Activated T-cell treated with anti-CD3 and anti-CD28 coated beads, Interleukin-2, amount 50 U/mL, for 1 hour (primary cell): ENCODE results near the gene BMP7.
"Not testable (repeated sequence)": the region's sequence is repeated elsewhere in the genome, so short reads cannot be mapped to it uniquely, and the experiment has no call there.

Experiments used
- DNase-seq: peaks from one replicate; pipeline ENCODE4 v3.0.0-alpha.2; 2020

The BMP7 gene

DNA sequence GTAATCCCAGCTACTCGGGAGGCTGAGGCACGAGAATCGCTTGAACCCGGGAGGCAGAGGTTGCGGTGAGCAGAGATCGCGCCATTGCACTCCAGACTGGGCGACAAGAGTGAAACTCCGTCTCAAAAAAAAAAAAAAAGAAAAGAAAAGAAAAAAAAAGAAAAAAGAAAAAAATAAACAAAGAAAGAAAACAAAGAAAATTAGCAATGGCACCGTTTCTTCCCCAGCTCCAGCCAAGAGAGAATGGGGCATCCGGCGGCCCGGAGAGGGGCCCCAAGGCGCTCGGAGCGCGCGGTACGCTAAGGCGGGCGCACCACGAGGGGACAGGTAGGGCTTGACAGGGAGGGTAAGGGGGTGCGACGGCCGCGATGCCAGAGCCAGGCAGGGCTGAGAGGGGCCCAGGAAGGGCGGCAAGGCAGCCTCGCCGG is 1.5 kb downstream of the BMP7 start:
- DNase-seq: not testable (repeated sequence)

DNA sequence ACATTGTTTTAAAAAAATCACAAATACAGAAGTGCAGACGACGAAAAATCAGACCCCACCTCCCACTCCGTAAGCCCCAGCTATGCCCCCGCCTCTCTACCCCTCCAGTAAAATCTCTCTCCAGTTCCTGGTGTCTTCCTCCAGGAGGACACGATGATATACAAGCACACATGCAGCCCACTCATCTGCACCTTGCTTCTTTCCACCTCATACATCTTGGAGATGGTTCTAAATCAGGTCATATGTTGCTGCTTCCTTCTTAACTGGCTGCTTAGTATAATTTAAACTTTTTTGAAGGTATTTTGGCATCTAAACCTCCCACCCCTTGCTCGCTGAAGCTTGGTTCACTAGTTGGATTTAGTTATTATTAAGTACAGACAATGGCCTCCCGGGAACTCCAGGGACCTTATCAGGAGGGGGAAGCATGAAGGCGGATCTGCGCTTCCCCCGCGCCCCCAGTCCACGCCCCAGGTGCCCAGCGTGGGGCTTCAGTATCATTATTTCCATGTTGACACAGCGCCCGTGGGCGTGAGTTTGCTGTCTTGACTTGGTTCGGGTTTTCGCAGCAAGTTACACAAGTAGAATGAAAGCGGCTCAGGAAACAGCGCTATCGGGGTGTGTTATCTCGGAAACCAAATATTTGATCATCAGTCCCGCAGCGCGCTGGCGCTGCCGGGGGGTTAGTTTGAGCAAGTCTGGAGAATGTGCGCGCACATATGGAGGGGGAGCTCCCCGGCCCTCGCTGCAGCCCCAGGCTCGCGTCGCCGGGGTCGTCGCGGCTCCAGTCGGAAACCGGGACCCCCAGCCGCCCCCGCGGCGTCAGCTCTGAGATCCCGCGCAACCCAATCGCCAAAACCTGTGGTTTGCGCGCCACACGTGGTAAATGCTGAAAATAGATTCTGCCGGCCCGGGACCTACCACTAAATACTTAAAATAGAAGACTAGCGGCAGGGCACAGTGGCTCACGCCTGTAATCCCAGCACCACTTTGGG is 2.3 kb downstream of the BMP7 start:
- DNase-seq: no peak

DNA sequence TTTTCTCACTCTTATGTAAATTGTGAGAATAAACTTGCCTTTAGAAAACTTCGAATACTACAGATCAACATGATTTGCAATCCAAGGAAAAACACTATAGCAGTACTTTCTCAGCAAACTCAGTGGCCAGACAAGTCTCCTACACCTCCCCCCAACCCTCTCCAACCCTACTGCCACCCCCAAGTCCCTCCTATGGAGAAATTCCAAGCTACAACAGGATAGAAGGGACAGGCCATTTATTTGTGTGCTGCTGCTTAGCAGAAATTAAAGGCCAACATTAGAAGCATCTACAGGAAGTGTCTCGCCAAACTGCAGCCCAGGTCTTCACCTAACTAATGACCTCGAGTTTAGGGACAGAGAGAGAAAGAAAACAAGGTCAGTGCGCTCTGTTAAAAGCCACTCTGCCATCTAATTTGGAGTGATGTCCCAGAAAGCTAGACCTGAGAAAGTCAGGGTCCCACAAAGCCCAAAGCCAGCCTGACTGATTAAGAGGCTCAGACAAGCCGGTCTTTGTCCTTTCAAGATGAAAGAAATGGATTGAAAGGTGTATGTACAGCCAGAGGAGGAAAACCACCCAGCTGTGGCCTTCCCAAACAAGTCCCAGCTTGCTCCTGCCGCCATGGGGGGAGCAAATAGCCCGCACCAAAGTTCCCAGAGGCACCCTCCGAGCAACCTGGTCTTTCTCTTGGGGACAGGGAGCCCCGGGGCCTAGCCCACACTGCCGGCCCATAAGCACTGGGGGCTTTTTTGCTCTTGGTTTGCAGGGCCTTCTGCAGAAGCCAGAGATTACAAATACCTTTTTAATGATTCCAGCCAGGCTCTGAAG is 3.4 kb downstream of the BMP7 start:
- no peak for DNase-seq

DNA sequence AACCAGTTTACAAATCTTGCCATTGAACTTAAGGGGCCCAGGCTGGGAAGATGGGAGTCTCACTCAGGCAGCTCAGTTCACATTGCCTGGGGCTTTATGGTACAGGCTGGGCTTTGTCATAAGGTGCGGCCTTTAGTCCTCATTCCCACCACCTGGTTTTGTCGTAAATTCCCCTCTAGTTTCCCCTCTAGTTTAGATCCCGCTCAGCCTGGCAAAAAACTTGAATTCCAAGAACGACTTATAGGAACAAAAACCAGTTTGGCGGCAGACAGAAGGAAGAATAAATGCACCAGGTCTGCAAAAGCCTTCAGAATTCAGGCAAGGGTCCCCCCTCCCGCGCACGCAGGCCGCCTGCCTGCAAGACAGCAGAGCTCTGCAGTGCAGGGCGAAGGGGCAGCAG is 4.1 kb downstream of the BMP7 start:
- DNase-seq: no peak

DNA sequence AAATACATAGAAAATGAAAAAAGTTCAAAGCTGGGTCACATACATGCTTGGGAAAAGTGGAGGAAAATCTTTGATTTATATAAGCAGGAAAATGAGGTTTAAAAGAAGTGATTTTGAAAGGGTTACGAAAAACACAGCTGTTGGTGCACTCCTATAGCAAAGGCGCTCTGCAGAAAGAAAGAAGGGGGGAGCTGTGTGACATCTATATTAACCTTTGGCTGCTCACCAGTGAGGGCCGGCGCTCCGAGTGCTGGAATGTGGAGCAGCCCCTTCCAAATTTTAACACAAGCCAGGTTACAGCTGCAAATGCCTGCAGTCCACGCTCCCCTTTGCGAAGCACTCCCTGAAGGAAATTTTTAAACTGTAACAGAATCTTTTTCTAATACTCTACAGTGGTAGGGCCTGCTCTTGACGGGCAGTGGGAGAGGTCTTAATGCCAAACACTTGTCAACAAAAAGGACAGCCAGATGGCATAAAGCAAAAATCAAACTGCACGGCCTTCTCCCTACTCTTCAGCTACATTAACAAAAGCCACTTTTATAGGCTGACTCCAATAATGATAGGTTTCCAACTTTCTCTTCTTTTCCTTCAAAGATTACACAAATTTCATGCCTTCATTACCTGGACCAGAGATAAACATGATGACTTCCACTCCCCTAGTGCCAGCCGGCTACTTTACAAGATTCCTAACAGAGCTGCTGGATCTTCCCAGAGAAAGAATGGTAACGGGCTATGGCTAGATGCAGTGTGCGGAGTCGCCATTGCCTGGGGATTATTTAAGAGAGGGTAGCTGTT is 4.8 kb downstream of the BMP7 start:
- no peak for DNase-seq

DNA sequence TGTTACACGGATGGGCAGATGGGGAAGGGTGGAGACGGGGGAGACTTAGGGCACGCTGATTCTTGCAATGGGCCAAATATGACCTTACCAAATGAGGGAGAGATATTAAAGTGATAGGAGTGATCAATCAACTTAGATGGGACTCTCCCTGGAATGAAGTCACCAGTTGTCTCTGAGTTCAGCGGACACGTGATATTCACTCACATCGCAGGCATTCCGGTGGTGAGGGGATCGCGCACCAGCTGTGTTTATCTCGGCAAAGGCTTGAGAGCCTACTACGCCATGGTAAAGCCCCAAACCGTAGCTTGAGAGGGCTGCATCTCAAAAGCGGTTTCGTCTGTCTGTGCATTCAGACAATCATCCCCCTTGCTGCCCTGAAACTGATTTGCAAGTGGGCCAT is 5.5 kb downstream of the BMP7 start:
- DNase-seq: no peak

DNA sequence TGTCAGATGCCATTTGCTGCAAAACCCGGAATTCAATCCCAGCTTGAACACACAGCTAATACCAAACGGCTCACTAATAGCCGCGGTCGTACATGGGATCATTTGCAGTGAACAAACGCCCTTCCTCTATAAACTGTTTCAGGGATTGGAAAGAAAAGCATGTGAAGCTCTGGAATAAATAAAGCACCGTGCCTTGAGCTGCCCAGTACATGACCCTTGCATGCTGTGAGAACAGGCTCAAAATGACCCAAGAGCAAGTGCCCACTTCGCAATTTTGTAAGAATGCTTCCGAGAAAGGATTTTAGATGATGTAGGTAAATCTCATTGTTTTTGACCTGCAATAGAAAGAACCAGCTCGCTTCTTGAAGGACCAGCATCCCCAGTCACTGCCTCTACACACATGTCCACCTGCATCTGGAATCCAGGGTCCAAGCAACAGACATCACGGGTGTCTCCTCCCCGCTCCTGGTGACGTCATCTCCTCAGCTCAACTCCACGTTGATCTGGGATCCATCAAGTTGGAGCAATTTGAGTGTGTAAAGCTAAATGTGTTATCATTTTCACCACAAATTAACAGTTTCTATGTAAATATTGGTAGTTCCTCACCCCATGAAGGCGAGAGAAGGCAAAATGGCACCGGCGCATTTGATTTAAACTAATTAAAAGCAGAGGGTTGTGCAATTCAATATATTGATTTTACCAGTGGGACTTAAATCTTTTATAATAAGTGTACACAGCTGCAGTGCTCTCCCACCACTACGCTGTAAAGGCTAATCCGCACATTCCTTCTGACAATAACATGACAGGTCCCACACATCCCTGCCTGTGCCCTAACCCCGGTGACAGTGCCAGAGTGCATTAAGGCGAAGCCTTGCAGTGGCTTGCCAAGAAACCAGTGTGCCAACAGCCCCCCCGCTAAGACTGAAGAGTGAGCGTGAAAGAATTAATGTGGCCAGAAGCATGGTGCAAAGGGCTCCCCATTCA is 6.2 kb downstream of the BMP7 start:
- no peak for DNase-seq

DNA sequence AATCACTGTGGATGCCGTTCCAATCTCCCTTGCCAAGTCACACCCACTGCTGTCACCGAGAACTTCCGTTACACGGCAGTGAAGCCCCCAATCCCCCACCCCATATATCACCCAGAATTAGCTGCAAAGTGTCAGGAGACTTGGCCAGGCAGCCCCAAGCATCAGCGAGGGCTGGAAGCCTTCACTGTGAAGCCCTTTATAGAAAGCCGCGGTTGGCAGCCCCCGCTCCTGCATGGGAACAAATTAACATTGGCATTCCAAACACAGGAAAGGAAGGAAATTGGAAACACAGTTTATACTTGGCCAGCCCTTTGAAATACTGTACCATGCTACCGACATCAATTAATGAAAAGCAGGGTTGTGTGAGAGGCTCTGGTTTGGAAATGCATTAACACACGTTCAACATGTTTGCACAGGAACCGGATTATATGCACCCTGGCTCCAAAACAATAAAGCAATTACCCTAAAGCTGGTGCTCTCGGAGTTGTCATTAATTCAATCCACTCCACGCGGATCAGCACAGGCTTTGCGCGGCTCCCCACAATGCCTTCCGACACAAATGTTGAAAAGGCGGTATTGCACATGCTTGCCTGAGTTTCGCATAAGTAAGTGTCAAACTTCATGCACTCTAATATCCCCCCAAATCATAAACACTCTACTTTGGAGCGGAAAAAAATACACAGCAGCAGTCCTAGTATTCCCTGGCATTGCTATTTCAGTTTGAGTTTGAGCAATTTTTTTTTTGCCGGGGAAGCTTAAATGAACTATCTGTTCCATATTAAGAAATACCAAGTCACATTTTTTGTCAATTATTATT is 7.1 kb downstream of the BMP7 start:
- DNase-seq: no peak

DNA sequence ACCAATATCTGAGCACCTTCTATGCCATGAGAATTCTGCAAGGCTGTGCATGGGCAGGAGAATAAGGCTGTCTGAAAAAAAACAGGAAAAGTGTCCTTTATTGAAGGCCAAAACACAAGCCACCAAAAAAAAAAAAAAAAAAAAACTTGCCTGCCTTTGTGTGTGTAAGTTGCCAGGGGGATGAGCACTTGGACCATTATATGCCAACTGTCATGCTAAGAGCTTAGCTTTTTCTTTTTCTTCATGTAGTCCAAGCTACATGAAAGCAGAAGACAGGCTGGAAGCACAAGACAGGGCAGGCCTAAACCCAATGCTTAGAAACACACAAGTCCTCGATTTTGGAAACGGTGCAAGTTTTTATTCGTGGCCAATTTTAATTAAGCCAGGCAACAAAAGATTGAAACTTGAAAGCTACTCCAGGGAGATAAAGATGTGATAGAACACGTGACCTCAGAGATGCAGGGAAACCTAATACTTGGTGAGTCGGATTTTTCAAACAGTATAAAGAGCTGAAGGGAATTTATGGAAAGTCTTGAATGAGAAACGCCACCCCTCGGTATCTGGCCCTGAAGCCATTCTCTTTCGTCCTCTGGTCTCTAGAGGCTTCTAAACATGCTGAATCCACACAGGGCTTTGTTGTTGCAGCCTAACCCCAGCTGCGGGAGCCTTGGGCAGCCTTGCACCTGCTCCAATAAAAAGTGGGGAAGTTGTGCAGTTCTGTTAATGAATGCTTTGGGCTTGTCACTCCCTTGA is 8.6 kb downstream of the BMP7 start:
- DNase-seq: no peak

DNA sequence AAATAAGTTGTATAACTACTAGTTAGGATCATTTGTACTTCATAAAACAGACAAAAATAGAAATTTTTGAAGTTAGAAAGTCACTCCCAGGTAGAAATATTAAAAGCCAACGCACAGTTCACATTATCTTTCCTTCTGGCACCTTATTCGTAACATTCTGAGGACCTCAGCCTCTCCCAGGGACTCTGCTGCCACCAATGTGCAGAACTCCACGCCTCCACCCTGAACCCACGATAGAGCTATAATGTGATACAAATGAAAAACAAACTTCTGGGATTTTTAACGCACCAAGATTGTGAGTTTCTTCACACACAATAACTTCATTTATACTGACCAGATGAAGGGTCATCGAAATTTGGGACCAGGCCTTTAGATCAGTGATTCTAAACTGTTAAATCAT is 9.5 kb downstream of the BMP7 start:
- DNase-seq: no peak

DNA sequence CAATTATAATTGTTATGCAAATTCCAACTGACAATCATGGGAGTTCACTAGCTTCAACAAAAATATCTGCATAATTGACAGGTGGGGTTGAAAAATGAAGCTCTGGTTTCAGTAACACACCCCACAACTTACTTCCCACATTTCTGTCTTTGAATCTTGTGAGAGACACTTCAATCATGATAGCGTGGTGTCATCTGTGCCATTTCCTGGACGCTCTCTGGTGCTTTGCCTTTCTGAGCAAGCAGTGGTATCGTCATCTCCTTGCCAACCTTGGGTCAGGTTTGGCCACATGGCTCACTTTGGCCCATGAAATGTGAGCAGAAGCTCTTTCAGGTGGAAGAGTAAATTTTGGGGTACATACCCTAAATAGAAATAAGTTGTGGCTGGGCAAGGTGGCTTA is 10.2 kb downstream of the BMP7 start:
- no peak for DNase-seq

DNA sequence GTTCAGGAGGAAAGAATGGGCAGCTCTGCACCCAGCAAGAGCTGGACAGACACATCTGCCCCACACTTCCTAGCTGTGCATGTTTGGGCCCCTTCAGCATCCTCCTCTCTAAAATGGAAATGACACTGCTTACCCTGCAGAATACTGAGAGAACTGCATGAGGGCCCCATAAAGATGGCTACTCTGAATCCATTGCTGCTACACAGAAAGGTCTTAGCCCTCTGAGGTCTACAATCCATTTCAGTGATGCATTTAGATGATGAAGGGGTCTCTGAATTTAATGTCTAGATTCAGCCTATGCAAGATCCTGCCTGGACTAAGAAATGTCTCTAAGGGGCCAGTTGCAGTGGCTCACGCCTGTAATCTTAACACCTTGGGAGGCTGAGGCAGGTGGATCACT is 11.3 kb downstream of the BMP7 start:
- DNase-seq: no peak

DNA sequence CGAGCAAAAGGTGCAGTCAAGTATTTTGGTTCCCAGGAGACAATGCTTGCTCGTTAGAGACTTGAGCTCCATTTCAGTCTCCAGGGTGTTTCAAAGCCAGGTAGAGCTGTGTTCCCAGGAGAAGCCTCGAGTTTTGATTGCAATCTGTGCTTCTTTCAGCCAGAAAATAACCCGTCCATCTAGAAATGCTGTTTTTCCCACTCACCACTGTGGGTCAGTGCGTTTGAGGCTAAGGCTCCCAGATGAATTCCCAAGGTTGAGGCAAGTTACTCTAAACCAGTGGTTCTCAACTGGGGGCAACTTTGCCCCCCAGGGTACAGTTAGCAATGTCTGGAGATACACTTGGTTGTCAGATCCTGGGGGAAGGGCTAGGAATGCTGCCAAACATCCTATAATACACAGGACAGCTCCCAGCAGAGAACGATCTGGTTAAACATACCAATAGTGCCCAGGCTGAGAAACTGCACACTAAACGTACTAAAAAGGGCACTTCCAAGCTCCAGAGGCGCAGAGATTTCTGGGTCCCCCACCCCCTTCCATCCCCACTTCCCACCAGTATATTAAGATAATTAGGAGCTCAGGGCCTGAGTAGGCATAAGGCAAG is 13.8 kb downstream of the BMP7 start:
- DNase-seq: no peak

DNA sequence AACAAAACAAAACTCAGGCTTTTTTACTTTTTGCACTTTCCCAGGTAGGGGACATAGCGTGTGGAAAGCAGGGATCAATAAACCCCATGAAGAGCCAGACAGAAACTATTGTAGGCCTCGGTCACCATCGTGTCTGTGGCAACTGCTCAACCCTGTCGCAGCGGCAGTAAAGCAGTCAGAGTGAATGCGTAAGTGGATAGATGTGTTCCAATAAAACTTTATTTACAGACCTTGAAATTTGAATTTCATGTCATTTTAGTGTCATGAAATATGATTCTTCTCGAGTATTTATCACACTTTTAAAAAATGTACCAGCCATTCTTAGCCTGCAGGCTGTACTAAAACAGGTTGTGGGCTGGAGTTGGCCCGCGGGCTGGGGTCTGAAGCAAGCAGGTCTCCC is 14.5 kb downstream of the BMP7 start:
- DNase-seq: no peak

DNA sequence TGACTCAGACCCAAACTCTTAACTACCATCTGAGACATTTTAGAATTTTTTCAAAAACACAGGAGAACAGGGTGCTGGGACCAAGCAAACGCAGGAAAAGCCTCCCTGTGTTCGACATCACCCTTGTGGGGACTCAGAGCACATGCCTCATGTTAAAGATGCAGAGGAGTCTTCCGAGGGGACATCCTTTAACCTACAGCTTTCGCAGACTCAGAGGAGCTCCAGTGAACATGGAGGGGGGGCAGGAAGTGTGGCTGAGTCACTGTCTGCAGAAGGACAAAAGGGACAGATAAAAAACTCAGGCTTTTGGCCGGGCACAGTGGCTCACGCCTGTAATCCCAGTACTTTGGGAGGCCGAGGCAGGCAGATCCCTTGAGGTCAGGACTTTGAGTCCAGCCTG is 15.1 kb downstream of the BMP7 start:
- DNase-seq: no peak

DNA sequence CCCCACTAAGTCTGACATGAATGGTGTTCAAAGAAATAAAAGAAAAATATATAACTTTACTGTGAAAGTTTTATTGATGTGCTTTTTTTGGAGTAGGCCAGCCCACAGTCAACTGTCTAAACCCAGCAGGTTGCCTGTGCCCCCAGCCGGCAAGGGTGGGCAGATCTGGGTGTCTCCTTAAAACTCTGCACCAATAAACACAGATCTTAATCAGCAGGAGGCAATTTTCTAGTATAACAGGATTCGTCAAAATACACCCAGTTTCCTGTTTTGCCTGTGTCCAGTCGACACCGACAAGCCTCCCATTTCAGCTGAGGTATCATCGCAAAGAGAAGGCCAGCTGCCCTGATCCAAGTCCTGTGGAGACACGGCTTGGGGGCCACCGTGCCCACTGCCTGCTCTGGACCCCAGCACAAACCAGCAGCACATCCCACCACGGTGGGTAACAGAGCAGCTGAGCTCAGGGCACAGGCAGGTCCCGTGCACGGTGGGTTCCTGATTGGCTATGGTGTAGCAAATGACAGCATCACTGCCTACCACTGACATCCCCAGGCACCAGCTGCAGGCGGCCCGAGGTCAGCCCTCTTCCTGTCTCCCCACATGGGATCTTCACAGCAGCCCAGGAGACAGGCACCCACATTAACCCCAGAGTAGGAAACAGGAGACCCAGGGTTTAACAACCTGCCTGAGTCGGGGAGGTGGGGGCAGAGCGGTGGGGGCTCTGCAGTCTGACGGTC is 15.7 kb downstream of the BMP7 start:
- no peak for DNase-seq

DNA sequence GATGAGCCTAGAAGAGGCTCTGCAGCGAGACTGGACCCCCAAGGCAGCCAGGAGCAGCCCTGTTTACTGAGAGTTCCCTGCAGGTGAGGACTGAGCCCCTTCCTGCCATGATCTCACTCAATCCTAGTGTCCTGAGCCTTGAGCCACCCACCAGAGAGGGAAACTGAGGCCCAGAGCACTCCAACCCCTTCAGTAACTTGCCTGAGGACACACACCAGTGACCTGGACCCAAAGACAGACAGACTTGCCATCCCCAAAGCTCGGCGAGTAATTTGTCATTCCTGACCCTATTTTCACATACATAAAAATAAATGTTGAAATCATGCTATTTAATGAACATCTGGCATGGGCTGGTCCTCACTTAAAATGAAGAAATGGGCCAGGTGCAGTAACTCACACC is 16.7 kb downstream of the BMP7 start:
- DNase-seq: no peak

DNA sequence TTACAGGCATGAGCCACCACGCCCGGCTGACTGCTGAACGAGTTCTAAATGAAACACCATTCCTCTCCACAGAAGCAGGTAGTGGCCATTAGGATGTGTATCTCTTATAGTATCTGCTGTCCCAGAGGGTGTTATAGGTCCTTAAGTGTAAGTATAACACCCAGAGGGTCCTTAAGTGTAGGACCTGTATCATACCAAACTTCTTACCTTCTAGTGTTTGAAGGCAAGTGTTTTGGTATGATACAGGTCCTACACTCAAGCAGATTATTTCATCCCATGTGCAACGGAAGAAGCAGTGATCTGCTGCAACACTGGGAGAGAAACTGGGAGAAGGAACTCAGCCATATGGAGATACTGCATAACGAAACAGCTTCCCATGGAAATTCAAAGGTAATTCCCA is 17.4 kb downstream of the BMP7 start:
- DNase-seq: no peak
